ENCODE results near the gene OPRL1.

- TF ChIP-seq, protein P1, sequence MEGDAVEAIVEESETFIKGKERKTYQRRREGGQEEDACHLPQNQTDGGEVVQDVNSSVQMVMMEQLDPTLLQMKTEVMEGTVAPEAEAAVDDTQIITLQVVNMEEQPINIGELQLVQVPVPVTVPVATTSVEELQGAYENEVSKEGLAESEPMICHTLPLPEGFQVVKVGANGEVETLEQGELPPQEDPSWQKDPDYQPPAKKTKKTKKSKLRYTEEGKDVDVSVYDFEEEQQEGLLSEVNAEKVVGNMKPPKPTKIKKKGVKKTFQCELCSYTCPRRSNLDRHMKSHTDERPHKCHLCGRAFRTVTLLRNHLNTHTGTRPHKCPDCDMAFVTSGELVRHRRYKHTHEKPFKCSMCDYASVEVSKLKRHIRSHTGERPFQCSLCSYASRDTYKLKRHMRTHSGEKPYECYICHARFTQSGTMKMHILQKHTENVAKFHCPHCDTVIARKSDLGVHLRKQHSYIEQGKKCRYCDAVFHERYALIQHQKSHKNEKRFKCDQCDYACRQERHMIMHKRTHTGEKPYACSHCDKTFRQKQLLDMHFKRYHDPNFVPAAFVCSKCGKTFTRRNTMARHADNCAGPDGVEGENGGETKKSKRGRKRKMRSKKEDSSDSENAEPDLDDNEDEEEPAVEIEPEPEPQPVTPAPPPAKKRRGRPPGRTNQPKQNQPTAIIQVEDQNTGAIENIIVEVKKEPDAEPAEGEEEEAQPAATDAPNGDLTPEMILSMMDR (IDR thresholded peaks at IDR 0.05) = peak; percentile 83
- TF ChIP-seq EZH2 (IDR thresholded peaks at IDR 0.05; ENCODE audit: borderline replicate concordance, insufficient read depth, low read depth, low read length, poor library complexity, severe bottlenecking) = no peak
Measured at GRCh38 chr20:64057628-64058498, 22.0 kb upstream of the OPRL1 start.

Measured in B cell (primary cell).